Activated T-cell treated with anti-CD3 and anti-CD28 coated beads, Interleukin-2, amount 50 U/mL, for 72 hours (primary cell): ENCODE data around the gene ACTMAP. TPM values are rescaled to one million over a fixed set of nuclear protein-coding genes. Genes with fewer than 3 reads are reported as not detected.
A peak's percentile ranks its signal among the peaks of the same experiment; 100 is the strongest.
"Not testable (repeated sequence)": the region's sequence is repeated elsewhere in the genome, so short reads cannot be mapped to it uniquely, and the experiment has no call there.

Experiments used
- ATAC-seq, 2 donors: fragments of 150-1000 bp; cut with Tn5 transposase; replicated peaks in 1 of 2; 2 replicates each; pipeline ENCODE4 v1.10.0; 2021; ENCODE audit warnings: moderate library complexity in 2 of 2, mild to moderate bottlenecking in 1 of 2
- DNase-seq, 2 donors: peaks; one replicate each; pipeline ENCODE4 v3.0.0; 2021 to 2022; ENCODE audit warnings: mixed read lengths in 1 of 2
- H3K27ac Mint-ChIP-seq: one replicate; pipeline ENCODE4 v1.8.0; 2022; ENCODE audit warnings: mild to moderate bottlenecking, moderate library complexity, mixed read lengths
- H3K27me3 Mint-ChIP-seq: one replicate; pipeline ENCODE4 v1.8.0; 2022; ENCODE audit warnings: low read depth, mixed read lengths
- H3K36me3 Mint-ChIP-seq, 2 donors: one replicate each; pipeline ENCODE4 v1.8.0; 2022; ENCODE audit warnings: mixed read lengths in 2 of 2, mild to moderate bottlenecking in 1 of 2; ENCODE audit not compliant: insufficient read depth in 2 of 2
- H3K4me1 Mint-ChIP-seq: one replicate; pipeline ENCODE4 v1.8.0; 2022; ENCODE audit warnings: low read depth, mixed read lengths
- H3K4me3 Mint-ChIP-seq, 2 donors: one replicate each; pipeline ENCODE4 v1.8.0; 2022; ENCODE audit warnings: mild to moderate bottlenecking in 2 of 2, mixed read lengths in 2 of 2, moderate library complexity in 2 of 2
- H3K9me3 Mint-ChIP-seq, 2 donors: one replicate each; pipeline ENCODE4 v1.8.0; 2022; ENCODE audit warnings: mixed read lengths in 2 of 2
- total RNA-seq, 2 donors: library from RNA; stranded (reverse); gene quantifications; one replicate each; pipeline ENCODE4 v1.2.3, GENCODE V29; 2022

ACTMAP gene
- total RNA-seq, 2 donors from 2014 or later: 32.8 to 45.1 TPM

GRCh38 chr19:40783711-40784110 lies 33.4 kb upstream of the ACTMAP start:
- no peak overlapping the region for H3K4me3 Mint-ChIP-seq
- H3K4me1 Mint-ChIP-seq: peaks cover 35% of the 10 kb centered on the region
- H3K36me3 Mint-ChIP-seq: peaks cover 0 to 3% of the 10 kb centered on the region in 2 donors
- no peak for ATAC-seq
- H3K27me3 Mint-ChIP-seq: no peaks in the 10 kb centered on the region
- H3K9me3 Mint-ChIP-seq: no peaks in the 10 kb centered on the region
- H3K27ac Mint-ChIP-seq: no peak overlapping the region
- no peak for DNase-seq

- DNase-seq (no peak), ATAC-seq (no peak)
- Mint-ChIP-seq H3K27me3 (no peaks in the 10 kb centered on the region), H3K4me1 (peaks cover 53% of the 10 kb centered on the region), H3K36me3 (peaks cover 0 to 3% of the 10 kb centered on the region in 2 donors), H3K4me3 (no peak overlapping the region), H3K27ac (no peak overlapping the region), H3K9me3 (no peaks in the 10 kb centered on the region)
Measured at GRCh38 chr19:40781140-40781539, 30.9 kb upstream of the ACTMAP start.

- peaks cover 0 to 3% of the 10 kb centered on the region in 2 donors for H3K36me3 Mint-ChIP-seq
- H3K9me3 Mint-ChIP-seq: no peaks in the 10 kb centered on the region
- DNase-seq: no peak
- ATAC-seq: no peak
- peak overlapping the region; percentile 30 for H3K27ac Mint-ChIP-seq
- no peaks in the 10 kb centered on the region for H3K27me3 Mint-ChIP-seq
- H3K4me3 Mint-ChIP-seq: peak overlapping the region in 1 of 2 donors; percentile 6
- peaks cover 54% of the 10 kb centered on the region for H3K4me1 Mint-ChIP-seq
Measured at GRCh38 chr19:40780582-40780981, 30.3 kb upstream of the ACTMAP start.

- DNase-seq (no peak), ATAC-seq (no peak)
- Mint-ChIP-seq H3K4me3 (peak overlapping the region; percentile 86 to 97), H3K27me3 (no peaks in the 10 kb centered on the region), H3K9me3 (no peaks in the 10 kb centered on the region), H3K36me3 (peaks cover 0 to 3% of the 10 kb centered on the region in 2 donors), H3K4me1 (peaks cover 45% of the 10 kb centered on the region), H3K27ac (peak overlapping the region; percentile 70)
Measured at GRCh38 chr19:40778706-40779284, 28.5 kb upstream of the ACTMAP start.

- peaks cover 0 to 3% of the 10 kb centered on the region in 2 donors for H3K36me3 Mint-ChIP-seq
- peak within 1 kb of the TSS; percentile 70 for H3K27ac Mint-ChIP-seq
- H3K9me3 Mint-ChIP-seq: no peaks in the 10 kb centered on the region
- H3K4me1 Mint-ChIP-seq: peaks cover 45% of the 10 kb centered on the region
- peak within 1 kb of the TSS; percentile 86 to 97 for H3K4me3 Mint-ChIP-seq
- no peaks in the 10 kb centered on the region for H3K27me3 Mint-ChIP-seq
- DNase-seq (peak; percentile 100), ATAC-seq (peak; percentile 82 to 83)
Measured at GRCh38 chr19:40777937-40778705, 27.8 kb upstream of the ACTMAP start, which contains the start of gene RAB4B. Gene RAB4B, plus strand, starts transcription at chr19:40778247. Its CDS starts 129 bp downstream, at chr19:40778376.

GRCh38 chr19:40777645-40777936 lies 27.3 kb upstream of the ACTMAP start:
- peak overlapping the region; percentile 86 to 97 for H3K4me3 Mint-ChIP-seq
- ATAC-seq: no peak
- H3K36me3 Mint-ChIP-seq: peaks cover 0 to 3% of the 10 kb centered on the region in 2 donors
- peak overlapping the region; percentile 70 for H3K27ac Mint-ChIP-seq
- H3K27me3 Mint-ChIP-seq: no peaks in the 10 kb centered on the region
- no peak for DNase-seq
- H3K9me3 Mint-ChIP-seq: no peaks in the 10 kb centered on the region
- H3K4me1 Mint-ChIP-seq: peaks cover 45% of the 10 kb centered on the region

GRCh38 chr19:40776932-40777644 lies 26.8 kb upstream of the ACTMAP start:
- H3K27ac Mint-ChIP-seq: peak overlapping the region; percentile 70
- H3K4me1 Mint-ChIP-seq: peaks cover 45% of the 10 kb centered on the region
- peaks cover 0 to 1% of the 10 kb centered on the region in 2 donors for H3K36me3 Mint-ChIP-seq
- H3K27me3 Mint-ChIP-seq: no peaks in the 10 kb centered on the region
- no peaks in the 10 kb centered on the region for H3K9me3 Mint-ChIP-seq
- peak overlapping the region; percentile 86 to 97 for H3K4me3 Mint-ChIP-seq
- ATAC-seq: peak; percentile 66 to 72
- DNase-seq: peak; percentile 86 to 89

GRCh38 chr19:40776364-40776763 lies 26.1 kb upstream of the ACTMAP start:
- H3K36me3 Mint-ChIP-seq: no peaks in the 10 kb centered on the region
- H3K4me1 Mint-ChIP-seq: peaks cover 44% of the 10 kb centered on the region
- no peak overlapping the region for H3K4me3 Mint-ChIP-seq
- no peak for DNase-seq
- no peak overlapping the region for H3K27ac Mint-ChIP-seq
- no peaks in the 10 kb centered on the region for H3K27me3 Mint-ChIP-seq
- no peak for ATAC-seq
- H3K9me3 Mint-ChIP-seq: no peaks in the 10 kb centered on the region

- no peak for DNase-seq
- Mint-ChIP-seq H3K27ac (no peak overlapping the region), H3K9me3 (peaks cover 1 to 3% of the 10 kb centered on the region in 2 donors), H3K4me1 (peaks cover 37% of the 10 kb centered on the region), H3K36me3 (peaks cover 2 to 3% of the 10 kb centered on the region in 2 donors), H3K27me3 (no peaks in the 10 kb centered on the region), H3K4me3 (no peak overlapping the region)
- ATAC-seq: no peak
Measured at GRCh38 chr19:40775632-40776022, 25.4 kb upstream of the ACTMAP start.

GRCh38 chr19:40774916-40775631 lies 24.8 kb upstream of the ACTMAP start, which contains the start of gene MIA:
Gene MIA, plus strand, starts transcription at chr19:40775521. Its CDS starts 22 bp downstream, at chr19:40775543.
- no peak for DNase-seq
- peaks cover 32% of the 10 kb centered on the region for H3K4me1 Mint-ChIP-seq
- H3K27ac Mint-ChIP-seq: no peak within 1 kb of the TSS
- peaks cover 5 to 6% of the 10 kb centered on the region in 2 donors for H3K36me3 Mint-ChIP-seq
- H3K4me3 Mint-ChIP-seq: no peak within 1 kb of the TSS
- H3K9me3 Mint-ChIP-seq: peaks cover 1 to 3% of the 10 kb centered on the region in 2 donors
- no peak for ATAC-seq
- no peaks in the 10 kb centered on the region for H3K27me3 Mint-ChIP-seq

GRCh38 chr19:40771101-40771862 lies 21.0 kb upstream of the ACTMAP start:
- not testable (repeated sequence) for DNase-seq, H3K36me3 Mint-ChIP-seq, H3K27ac Mint-ChIP-seq, H3K27me3 Mint-ChIP-seq, H3K4me3 Mint-ChIP-seq, H3K4me1 Mint-ChIP-seq, H3K9me3 Mint-ChIP-seq
- peak in 1 of 2 donors; percentile 13 for ATAC-seq

GRCh38 chr19:40768869-40769268 lies 18.6 kb upstream of the ACTMAP start:
- DNase-seq: no peak
- no peak overlapping the region for H3K4me3 Mint-ChIP-seq
- ATAC-seq: no peak
- no peaks in the 10 kb centered on the region for H3K27me3 Mint-ChIP-seq
- H3K9me3 Mint-ChIP-seq: peaks cover 1 to 3% of the 10 kb centered on the region in 2 donors
- peaks cover 15 to 21% of the 10 kb centered on the region in 2 donors for H3K36me3 Mint-ChIP-seq
- H3K27ac Mint-ChIP-seq: no peak overlapping the region
- H3K4me1 Mint-ChIP-seq: peaks cover 21% of the 10 kb centered on the region
